ENCODE measurements around the gene GNAZ. TPM values are rescaled to one million over a fixed set of nuclear protein-coding genes. Genes with fewer than 3 reads are reported as not detected.

GNAZ gene
- total RNA-seq, 1 experiment from 2014 or later = 0.82 TPM

DNA sequence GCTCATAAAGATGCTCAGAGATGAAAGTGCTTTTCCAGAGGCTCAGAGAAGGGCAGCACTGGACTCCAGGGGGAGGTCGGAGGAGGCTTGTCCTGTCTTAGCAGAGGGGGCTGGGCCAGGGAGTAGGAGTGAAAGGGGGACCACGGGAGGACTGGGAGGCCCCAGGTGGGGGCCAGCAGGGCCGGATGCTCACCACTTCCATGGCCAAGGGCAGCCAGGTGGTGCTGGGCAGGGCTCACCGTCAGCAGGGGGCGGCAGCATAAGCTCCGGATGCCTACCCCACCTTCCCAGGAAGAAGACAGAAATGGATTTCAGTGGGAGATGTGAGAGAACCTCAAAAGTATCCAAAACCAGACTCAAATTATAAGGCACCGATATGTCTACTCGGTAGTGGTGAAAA is 86.0 kb downstream of the GNAZ start:
- BruUV-seq (replicated peaks) = no TSS peak
- no peaks in the 10 kb centered on the region for H3K9me3 Mint-ChIP-seq (ENCODE audit: unreplicated experiment)
- H3K4me1 Mint-ChIP-seq (ENCODE audit: insufficient read depth, unreplicated experiment) = peaks cover 4% of the 10 kb centered on the region
- intact Hi-C loops (cut with micrococcal nuclease) = no loop called here
- H3K4me3 Mint-ChIP-seq (ENCODE audit: unreplicated experiment) = no peak overlapping the region
- no peaks in the 10 kb centered on the region for H3K36me3 Mint-ChIP-seq (ENCODE audit: insufficient read depth, unreplicated experiment)
- CTCF ChIA-PET = interaction anchor here (0.6 to 2.2 kb wide), 3 partner anchors 18 to 213 kb away, joined by 4 to 8 read pairs (median 6); no protein-coding TSS in a partner anchor
- POLR2A ChIA-PET = interaction anchor here (0.6 kb wide), 1 partner anchor 18 kb away, joined by 3 read pairs; no protein-coding TSS in a partner anchor
- H3K27me3 Mint-ChIP-seq (ENCODE audit: insufficient read depth, unreplicated experiment) = no peaks in the 10 kb centered on the region
- no peak for DNase-seq (ENCODE audit: unreplicated experiment)
- TF ChIP-seq, protein P1, sequence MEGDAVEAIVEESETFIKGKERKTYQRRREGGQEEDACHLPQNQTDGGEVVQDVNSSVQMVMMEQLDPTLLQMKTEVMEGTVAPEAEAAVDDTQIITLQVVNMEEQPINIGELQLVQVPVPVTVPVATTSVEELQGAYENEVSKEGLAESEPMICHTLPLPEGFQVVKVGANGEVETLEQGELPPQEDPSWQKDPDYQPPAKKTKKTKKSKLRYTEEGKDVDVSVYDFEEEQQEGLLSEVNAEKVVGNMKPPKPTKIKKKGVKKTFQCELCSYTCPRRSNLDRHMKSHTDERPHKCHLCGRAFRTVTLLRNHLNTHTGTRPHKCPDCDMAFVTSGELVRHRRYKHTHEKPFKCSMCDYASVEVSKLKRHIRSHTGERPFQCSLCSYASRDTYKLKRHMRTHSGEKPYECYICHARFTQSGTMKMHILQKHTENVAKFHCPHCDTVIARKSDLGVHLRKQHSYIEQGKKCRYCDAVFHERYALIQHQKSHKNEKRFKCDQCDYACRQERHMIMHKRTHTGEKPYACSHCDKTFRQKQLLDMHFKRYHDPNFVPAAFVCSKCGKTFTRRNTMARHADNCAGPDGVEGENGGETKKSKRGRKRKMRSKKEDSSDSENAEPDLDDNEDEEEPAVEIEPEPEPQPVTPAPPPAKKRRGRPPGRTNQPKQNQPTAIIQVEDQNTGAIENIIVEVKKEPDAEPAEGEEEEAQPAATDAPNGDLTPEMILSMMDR (IDR thresholded peaks at IDR 0.05; ENCODE audit: unreplicated experiment) = no peak
- no peak overlapping the region for H3K27ac Mint-ChIP-seq (ENCODE audit: low read depth, unreplicated experiment)

DNA sequence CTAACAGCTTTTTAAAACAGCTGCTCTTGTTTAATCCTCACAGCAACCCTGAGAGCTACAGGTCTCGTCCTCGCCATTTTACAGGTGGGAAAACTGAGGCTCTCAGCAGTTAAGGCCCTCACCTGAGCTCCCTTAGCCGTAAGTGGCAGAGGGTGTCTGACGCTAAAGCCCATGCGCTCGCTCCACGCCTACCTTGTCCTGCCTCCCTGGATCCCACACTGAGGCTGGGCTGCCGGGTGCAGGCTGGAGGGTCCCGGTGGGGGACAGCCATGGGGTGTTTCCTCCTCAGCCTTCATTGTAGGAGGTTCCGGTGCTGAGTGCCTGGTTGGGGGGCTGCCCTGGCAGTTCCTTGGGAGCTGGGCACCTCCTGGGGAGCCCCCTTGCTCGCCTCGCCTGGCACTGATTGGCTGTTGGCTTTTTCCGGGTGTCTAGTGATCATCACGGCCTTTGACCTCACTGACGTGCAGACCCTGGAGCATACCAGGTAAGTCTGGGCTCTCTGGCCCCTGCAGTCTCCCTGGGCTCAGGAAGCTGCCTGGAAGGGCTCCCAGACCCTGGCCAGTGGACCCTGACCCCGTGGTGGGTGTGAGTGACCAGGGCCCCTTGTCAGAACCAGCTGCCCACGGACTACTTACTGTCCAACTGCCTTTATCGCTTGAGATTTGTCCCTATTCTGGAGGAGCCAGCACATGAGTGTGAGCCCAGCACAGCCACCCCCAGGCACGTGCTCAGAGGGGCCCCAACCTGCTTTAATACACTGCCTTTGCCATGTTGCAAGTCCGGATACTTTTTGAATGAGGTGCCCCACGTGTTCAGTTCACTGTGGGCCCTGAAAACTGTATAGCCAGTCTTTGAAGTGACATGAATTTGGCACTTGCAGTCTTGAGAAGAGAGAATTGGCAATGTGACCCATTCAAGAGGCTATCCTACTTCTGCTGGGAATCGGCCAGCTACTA is 87.5 kb downstream of the GNAZ start:
- intact Hi-C loops (cut with micrococcal nuclease) = no loop called here
- TF ChIP-seq, protein P1 (IDR thresholded peaks at IDR 0.05; ENCODE audit: unreplicated experiment) = no peak
- Mint-ChIP-seq H3K4me3 (ENCODE audit: unreplicated experiment) (no peak overlapping the region), H3K36me3 (ENCODE audit: insufficient read depth, unreplicated experiment) (no peaks in the 10 kb centered on the region), H3K27me3 (ENCODE audit: insufficient read depth, unreplicated experiment) (no peaks in the 10 kb centered on the region), H3K4me1 (ENCODE audit: insufficient read depth, unreplicated experiment) (peaks cover 2% of the 10 kb centered on the region), H3K9me3 (ENCODE audit: unreplicated experiment) (no peaks in the 10 kb centered on the region), H3K27ac (ENCODE audit: low read depth, unreplicated experiment) (no peak overlapping the region)
- no peak for DNase-seq (ENCODE audit: unreplicated experiment)
- no TSS peak for BruUV-seq (replicated peaks)
- POLR2A ChIA-PET = interaction anchor here (0.7 kb wide), 1 partner anchor 629 kb away, joined by 3 read pairs; no protein-coding TSS in a partner anchor
- CTCF ChIA-PET = interaction anchor here (0.9 to 2.2 kb wide), 3 partner anchors 9 to 17 kb away, joined by 3 to 8 read pairs (median 5); no protein-coding TSS in a partner anchor

DNA sequence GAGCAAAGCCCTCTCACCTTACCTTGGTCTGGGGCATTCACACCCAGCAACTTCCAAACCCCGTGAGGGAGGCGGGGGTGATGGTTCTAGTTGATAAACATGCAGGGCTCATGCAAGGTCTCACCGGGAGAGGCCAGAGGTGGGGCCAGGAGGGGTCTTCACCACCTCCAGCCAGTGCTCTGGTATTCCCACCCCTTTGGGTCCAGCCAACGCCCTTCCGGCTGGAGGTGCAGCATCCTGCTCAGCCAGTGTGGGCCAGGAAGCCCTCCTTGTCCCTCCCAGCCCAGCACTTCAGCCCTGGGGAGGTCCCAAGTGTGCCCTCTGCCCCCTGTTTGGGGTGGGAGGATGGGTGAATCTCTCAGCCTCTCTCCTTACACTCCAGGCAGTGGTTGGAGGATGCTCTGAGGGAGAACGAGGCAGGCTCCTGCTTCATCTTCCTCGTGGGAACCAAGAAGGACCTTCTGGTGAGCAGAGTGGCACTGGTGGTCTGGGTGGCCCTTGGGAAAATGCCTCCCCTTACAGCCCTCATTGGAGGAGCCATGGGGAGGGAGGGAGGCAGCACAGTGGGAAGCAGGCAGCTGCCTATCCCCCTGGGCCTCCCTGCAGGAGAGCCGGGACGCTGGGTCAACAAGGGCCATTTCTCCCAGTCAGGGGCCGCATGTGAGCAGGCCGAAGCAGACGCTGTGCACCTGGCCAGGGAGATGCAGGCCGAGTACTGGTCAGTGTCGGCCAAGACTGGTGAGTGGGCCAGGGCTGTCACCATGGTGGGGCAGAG is 88.4 kb downstream of the GNAZ start:
- POLR2A ChIA-PET = no interaction called here
- no peaks in the 10 kb centered on the region for H3K27me3 Mint-ChIP-seq (ENCODE audit: insufficient read depth, unreplicated experiment)

More for the DNA sequence above, 88.4 kb downstream of the GNAZ start:
- no TSS peak for BruUV-seq (replicated peaks)
- DNase-seq (ENCODE audit: unreplicated experiment) = no peak
- H3K36me3 Mint-ChIP-seq (ENCODE audit: insufficient read depth, unreplicated experiment) = no peaks in the 10 kb centered on the region
- CTCF ChIA-PET = interaction anchor here (0.5 kb wide), 1 partner anchor 15 kb away, joined by 3 read pairs; no protein-coding TSS in a partner anchor
- TF ChIP-seq, protein P1 (IDR thresholded peaks at IDR 0.05; ENCODE audit: unreplicated experiment) = no peak
- H3K27ac Mint-ChIP-seq (ENCODE audit: low read depth, unreplicated experiment) = no peak overlapping the region
- no peaks in the 10 kb centered on the region for H3K4me1 Mint-ChIP-seq (ENCODE audit: insufficient read depth, unreplicated experiment)
- intact Hi-C loops (cut with micrococcal nuclease) = no loop called here
- no peak overlapping the region for H3K4me3 Mint-ChIP-seq (ENCODE audit: unreplicated experiment)
- H3K9me3 Mint-ChIP-seq (ENCODE audit: unreplicated experiment) = no peaks in the 10 kb centered on the region
